Measurements from ENCODE around the gene DAPK2.

The DAPK2 gene

DNA sequence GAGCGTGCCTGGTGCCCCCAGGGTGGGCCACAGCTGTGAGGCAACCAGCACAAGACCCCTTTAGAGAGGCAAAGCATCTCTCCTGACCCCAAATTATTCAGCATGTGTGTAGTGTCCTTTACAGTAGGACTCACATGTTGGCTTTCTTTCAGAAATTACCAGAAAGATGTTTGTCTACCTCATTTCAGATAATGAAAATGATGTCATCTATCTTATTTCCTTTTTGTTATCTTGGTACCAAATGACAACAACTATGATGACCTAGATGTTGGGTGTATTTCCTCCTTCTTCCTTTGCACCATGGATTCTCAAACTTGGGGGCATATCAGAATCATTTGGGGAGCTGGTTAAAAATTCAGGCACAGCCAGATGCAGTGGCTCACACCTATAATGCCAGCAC, 50.5 kb downstream of the DAPK2 start:
- no peak for DNase-seq (ENCODE audit: low read depth)
- no peak overlapping the region for H3K4me3 ChIP-seq (ENCODE audit: low read depth, low read length)
- TF ChIP-seq, protein P1, sequence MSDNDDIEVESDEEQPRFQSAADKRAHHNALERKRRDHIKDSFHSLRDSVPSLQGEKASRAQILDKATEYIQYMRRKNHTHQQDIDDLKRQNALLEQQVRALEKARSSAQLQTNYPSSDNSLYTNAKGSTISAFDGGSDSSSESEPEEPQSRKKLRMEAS (IDR thresholded peaks at IDR 0.05; ENCODE audit: low read depth, low read length): no peak
- TF ChIP-seq POLR2A (IDR thresholded peaks at IDR 0.05; ENCODE audit: extremely low read depth, insufficient read length) (no peak), MYC (IDR thresholded peaks at IDR 0.05; ENCODE audit: low read depth, low read length) (no peak)
- TF ChIP-seq, protein P2, sequence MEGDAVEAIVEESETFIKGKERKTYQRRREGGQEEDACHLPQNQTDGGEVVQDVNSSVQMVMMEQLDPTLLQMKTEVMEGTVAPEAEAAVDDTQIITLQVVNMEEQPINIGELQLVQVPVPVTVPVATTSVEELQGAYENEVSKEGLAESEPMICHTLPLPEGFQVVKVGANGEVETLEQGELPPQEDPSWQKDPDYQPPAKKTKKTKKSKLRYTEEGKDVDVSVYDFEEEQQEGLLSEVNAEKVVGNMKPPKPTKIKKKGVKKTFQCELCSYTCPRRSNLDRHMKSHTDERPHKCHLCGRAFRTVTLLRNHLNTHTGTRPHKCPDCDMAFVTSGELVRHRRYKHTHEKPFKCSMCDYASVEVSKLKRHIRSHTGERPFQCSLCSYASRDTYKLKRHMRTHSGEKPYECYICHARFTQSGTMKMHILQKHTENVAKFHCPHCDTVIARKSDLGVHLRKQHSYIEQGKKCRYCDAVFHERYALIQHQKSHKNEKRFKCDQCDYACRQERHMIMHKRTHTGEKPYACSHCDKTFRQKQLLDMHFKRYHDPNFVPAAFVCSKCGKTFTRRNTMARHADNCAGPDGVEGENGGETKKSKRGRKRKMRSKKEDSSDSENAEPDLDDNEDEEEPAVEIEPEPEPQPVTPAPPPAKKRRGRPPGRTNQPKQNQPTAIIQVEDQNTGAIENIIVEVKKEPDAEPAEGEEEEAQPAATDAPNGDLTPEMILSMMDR (IDR thresholded peaks at IDR 0.05; ENCODE audit: low read depth, low read length): no peak

GRCh38 chr15:63994073-63994600, 52.1 kb downstream of the DAPK2 start:
- no peak overlapping the region for H3K4me3 ChIP-seq (ENCODE audit: low read depth, low read length)
- TF ChIP-seq, protein P2 (IDR thresholded peaks at IDR 0.05; ENCODE audit: low read depth, low read length): no peak
- TF ChIP-seq, protein P1 (IDR thresholded peaks at IDR 0.05; ENCODE audit: low read depth, low read length): no peak
- no peak for TF ChIP-seq MYC (IDR thresholded peaks at IDR 0.05; ENCODE audit: low read depth, low read length)
- TF ChIP-seq POLR2A (IDR thresholded peaks at IDR 0.05; ENCODE audit: extremely low read depth, insufficient read length): no peak
- DNase-seq (ENCODE audit: low read depth): no peak

GRCh38 chr15:63992300-63992699, 54.0 kb downstream of the DAPK2 start:
- TF ChIP-seq, protein P2 (IDR thresholded peaks at IDR 0.05; ENCODE audit: low read depth, low read length): no peak
- TF ChIP-seq, protein P1 (IDR thresholded peaks at IDR 0.05; ENCODE audit: low read depth, low read length): no peak
- no peak for TF ChIP-seq POLR2A (IDR thresholded peaks at IDR 0.05; ENCODE audit: extremely low read depth, insufficient read length)
- TF ChIP-seq MYC (IDR thresholded peaks at IDR 0.05; ENCODE audit: low read depth, low read length): no peak
- no peak for DNase-seq (ENCODE audit: low read depth)
- no peak overlapping the region for H3K4me3 ChIP-seq (ENCODE audit: low read depth, low read length)

GRCh38 chr15:63991706-63992105, 54.6 kb downstream of the DAPK2 start:
- no peak overlapping the region for H3K4me3 ChIP-seq (ENCODE audit: low read depth, low read length)
- TF ChIP-seq, protein P2 (IDR thresholded peaks at IDR 0.05; ENCODE audit: low read depth, low read length): no peak
- TF ChIP-seq MYC (IDR thresholded peaks at IDR 0.05; ENCODE audit: low read depth, low read length): no peak
- TF ChIP-seq, protein P1 (IDR thresholded peaks at IDR 0.05; ENCODE audit: low read depth, low read length): no peak
- TF ChIP-seq POLR2A (IDR thresholded peaks at IDR 0.05; ENCODE audit: extremely low read depth, insufficient read length): no peak
- no peak for DNase-seq (ENCODE audit: low read depth)

DNA sequence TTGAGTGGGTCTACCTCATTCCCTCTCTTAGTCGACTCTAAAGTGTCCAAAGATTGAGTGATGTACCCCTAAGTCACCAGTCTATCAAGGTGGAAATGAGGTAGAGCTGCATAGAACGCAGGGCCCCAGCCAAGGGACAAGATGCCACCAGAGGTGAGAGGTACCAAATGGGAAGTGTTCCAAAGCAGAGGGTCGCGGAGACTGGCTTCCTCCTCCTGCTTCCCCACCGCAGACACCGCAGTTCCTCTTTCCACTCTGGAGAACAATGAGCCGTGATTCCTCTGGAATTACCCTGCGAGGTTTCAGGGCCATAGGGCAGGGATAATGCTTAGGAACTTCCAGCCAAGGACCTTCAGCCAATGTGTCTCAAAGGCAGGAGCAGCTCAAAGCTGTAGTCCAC, 55.8 kb downstream of the DAPK2 start:
- no peak overlapping the region for H3K4me3 ChIP-seq (ENCODE audit: low read depth, low read length)
- TF ChIP-seq, protein P2 (IDR thresholded peaks at IDR 0.05; ENCODE audit: low read depth, low read length): no peak
- TF ChIP-seq POLR2A (IDR thresholded peaks at IDR 0.05; ENCODE audit: extremely low read depth, insufficient read length) (no peak), MYC (IDR thresholded peaks at IDR 0.05; ENCODE audit: low read depth, low read length) (no peak)
- TF ChIP-seq, protein P1 (IDR thresholded peaks at IDR 0.05; ENCODE audit: low read depth, low read length): no peak
- DNase-seq (ENCODE audit: low read depth): no peak
